NB4 (cell line): Measurements from ENCODE around the gene EIF3D.

Experiments
- CTCF ChIP-seq: IDR thresholded peaks from one replicate; pipeline ENCODE4 v1.5.1; 2012; ENCODE audit warnings: low read depth, low read length
- POLR2A ChIP-seq: IDR thresholded peaks from 2 replicates; pipeline ENCODE4 v1.6.1; 2011; ENCODE audit warnings: mild to moderate bottlenecking; ENCODE audit not compliant: insufficient read length; ENCODE audit errors: extremely low read depth

DNA sequence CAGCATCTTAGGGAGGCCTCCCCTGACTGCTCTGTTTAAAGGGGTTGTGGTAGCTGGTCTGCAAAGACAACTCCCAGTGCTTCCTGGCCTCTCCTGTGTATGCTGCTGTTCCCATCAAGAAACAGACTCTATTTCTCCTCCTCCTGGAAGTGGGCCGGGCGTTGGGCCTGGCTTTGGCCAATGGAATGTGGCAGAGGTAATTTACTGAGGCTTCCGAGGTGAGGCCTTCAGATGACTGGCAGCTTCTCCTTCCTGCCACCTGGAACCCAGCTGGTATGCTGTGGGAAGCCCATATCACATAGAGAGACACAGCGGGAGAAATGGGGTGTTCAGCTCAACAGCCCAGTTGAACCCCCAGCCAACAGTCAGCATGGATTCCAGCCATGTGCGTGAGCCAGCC lies 25.1 kb upstream of the EIF3D start:
- TF ChIP-seq POLR2A (no peak), CTCF (no peak)
